B cell (primary cell): Measurements from ENCODE around the gene ZEB2. TPM values are rescaled to one million over a fixed set of nuclear protein-coding genes. Genes with fewer than 3 reads are reported as not detected.

ENCODE experiments used
- ATAC-seq: fragments of 200-7000 bp; cut with Tn5 transposase; one replicate; pipeline ENCODE4 v1.10.0; 2021; ENCODE audit warnings: low read depth, mild to moderate bottlenecking, moderate number of reproducible peaks, moderate library complexity
- CTCF ChIA-PET: fragments of 350-600 bp; sonication (Branson Sonifier 250); formaldehyde crosslinking; loops from one replicate; lab custom pipeline; 2021; ENCODE audit warnings: antibody characterized with exemption, inconsistent platforms; lab: Charles Lee
- POLR2A ChIA-PET: fragments of 350-600 bp; sonication (Branson Sonifier 250); formaldehyde crosslinking; loops from one replicate; lab custom pipeline; 2021; ENCODE audit warnings: antibody characterized with exemption; lab: Charles Lee
- DNase-seq: peaks from one replicate; pipeline ENCODE4 v3.0.0; 2013
- H2AFZ ChIP-seq: 2 replicates; pipeline ENCODE4 v1.6.1; 2012; ENCODE audit warnings: mild to moderate bottlenecking, low read depth, low read length; ENCODE audit not compliant: insufficient read depth, poor library complexity, severe bottlenecking
- H3K27ac ChIP-seq, 2 donors: 1 replicate in 1 of 2; 2 replicates in 1 of 2; pipeline ENCODE4 v1.5.1; 2012 to 2013; ENCODE audit warnings: low read length in 2 of 2, mild to moderate bottlenecking in 2 of 2, moderate library complexity in 1 of 2
- H3K27me3 ChIP-seq, 4 experiments: fragments of 200-600 bp in 1 of 4; sonication (generic) in 1 of 4; replicated peaks in 1 of 4; 1 replicate in 2 of 4; 2 replicates in 2 of 4; pipeline versions ENCODE4 v1.6.1 to v1.7.0; 2013 to 2016; ENCODE audit warnings: low read length in 3 of 4, mild to moderate bottlenecking in 2 of 4, mixed read lengths in 1 of 4, moderate library complexity in 1 of 4; ENCODE audit not compliant: insufficient read depth in 4 of 4, control insufficient read depth in 3 of 4; ENCODE audit errors: control extremely low read depth in 1 of 4
- H3K36me3 ChIP-seq, 2 experiments: replicated peaks in 1 of 2; 1 replicate in 1 of 2; 2 replicates in 1 of 2; pipeline versions ENCODE4 v1.6.1 to v1.7.1; 2013; ENCODE audit warnings: low read length in 1 of 2; ENCODE audit not compliant: insufficient read depth in 2 of 2, control insufficient read depth in 1 of 2; ENCODE audit errors: control extremely low read depth in 1 of 2, extremely low read depth in 1 of 2
- H3K4me1 ChIP-seq, 2 donors: fragments of 200-600 bp in 1 of 2; sonication (generic) in 1 of 2; 1 replicate in 1 of 2; 2 replicates in 1 of 2; pipeline versions ENCODE4 v1.5.1 to v1.6.1; 2013 to 2017; ENCODE audit warnings: low read length in 2 of 2; ENCODE audit not compliant: control insufficient read depth in 2 of 2, insufficient read depth in 2 of 2
- H3K4me2 ChIP-seq: replicated peaks from 2 replicates; pipeline ENCODE3; 2012; ENCODE audit warnings: mild to moderate bottlenecking, low read depth, low read length; ENCODE audit not compliant: poor library complexity, severe bottlenecking
- H3K4me3 ChIP-seq, 5 experiments: fragments of 200-600 bp in 1 of 5; sonication (generic) in 1 of 5; 1 replicate in 3 of 5; 2 replicates in 2 of 5; pipeline versions ENCODE4 v1.5.1 to v1.7.0; 2011 to 2016; ENCODE audit warnings: low read length in 4 of 5, mild to moderate bottlenecking in 4 of 5, low read depth in 2 of 5, control low read depth in 1 of 5, moderate library complexity in 1 of 5; ENCODE audit not compliant: insufficient read depth in 1 of 5; ENCODE audit errors: control extremely low read depth in 1 of 5, extremely low read depth in 1 of 5
- H3K79me2 ChIP-seq: fragments of 200-600 bp; sonication (generic); one replicate; pipeline ENCODE4 v1.6.0; 2016; ENCODE audit warnings: low read length; ENCODE audit not compliant: control insufficient read depth, insufficient read depth
- H3K9ac ChIP-seq: fragments of 200-600 bp; sonication (generic); 2 replicates; pipeline ENCODE4 v1.6.1; 2017; ENCODE audit warnings: mild to moderate bottlenecking, low read length, moderate library complexity
- H3K9me3 ChIP-seq, 3 donors: one replicate each; pipeline versions ENCODE4 v1.6.1 to v1.7.1; 2013; ENCODE audit warnings: low read length in 2 of 3; ENCODE audit not compliant: control insufficient read depth in 2 of 3, insufficient read depth in 1 of 3; ENCODE audit errors: control extremely low read depth in 1 of 3
- H4K20me1 ChIP-seq: 2 replicates; pipeline ENCODE4 v1.6.0; 2012; ENCODE audit warnings: mild to moderate bottlenecking, low read length; ENCODE audit not compliant: insufficient read depth, control insufficient read depth, poor library complexity, severe bottlenecking
- H3K27ac Mint-ChIP-seq: one replicate; pipeline ENCODE4 v1.8.0; 2021; ENCODE audit warnings: mixed read lengths
- H3K27me3 Mint-ChIP-seq: one replicate; pipeline ENCODE4 v1.8.0; 2021; ENCODE audit warnings: mixed read lengths
- H3K4me1 Mint-ChIP-seq: one replicate; pipeline ENCODE4 v1.8.0; 2021; ENCODE audit warnings: mixed read lengths
- H3K4me3 Mint-ChIP-seq: one replicate; pipeline ENCODE4 v1.8.0; 2021; ENCODE audit warnings: mixed read lengths
- H3K9me3 Mint-ChIP-seq: one replicate; pipeline ENCODE4 v1.8.0; 2022; ENCODE audit warnings: mixed read lengths; ENCODE audit not compliant: insufficient read depth
- CTCF ChIP-seq: fragments of 200-600 bp; IDR thresholded peaks from one replicate; pipeline ENCODE4 v1.8.0; 2022; ENCODE audit warnings: antibody characterized with exemption, mild to moderate bottlenecking
- EZH2 ChIP-seq: IDR thresholded peaks from 2 replicates; pipeline ENCODE4 v1.6.1; 2012; ENCODE audit warnings: borderline replicate concordance, low read depth, mild to moderate bottlenecking, moderate library complexity, low read length; ENCODE audit not compliant: insufficient read depth, poor library complexity, severe bottlenecking
- WGBS: methylation state at CpG from one replicate; pipeline ENCODE4 v1.1.5; 2013; ENCODE audit warnings: missing lambda C conversion rate; ENCODE audit not compliant: insufficient coverage; 5-methylcytosine and 5-hydroxymethylcytosine counted together
- intact Hi-C: fragments of 100-400 bp; cut with micrococcal nuclease; formaldehyde crosslinking; loops from one replicate; pipeline ENCODE4 v1.10.0; 2022
- polyA plus RNA-seq: library from polyadenylated mRNA; depleted of rRNA; stranded (reverse); fragments of >200 nt; gene quantifications from 2 replicates; pipeline ENCODE4 v1.2.3, GENCODE V29; 2012
- total RNA-seq, 2 donors: library from RNA; stranded (reverse); fragments of 120-200 nt in 1 of 2; gene quantifications; 1 replicate in 1 of 2; 2 replicates in 1 of 2; pipeline versions ENCODE4 v1.2.3 to v1.2.4, GENCODE V29; 2013 to 2022

ZEB2 gene
- total and polyA plus RNA-seq, 2 donors (not counting 1 experiment from before 2014, with no cell fraction given), result 56.3 to 217 TPM

- CTCF ChIA-PET, result interaction anchor here (1.0 to 2.5 kb wide), 2 partner anchors 31 to 1245 kb away, joined by 4 to 9 read pairs; no protein-coding TSS in a partner anchor
These were observed 11.6 kb downstream of the ZEB2 start for GRCh38 chr2:144508172-144508851.

More at GRCh38 chr2:144508172-144508851, 11.6 kb downstream of the ZEB2 start:
- Histone ChIP-seq H4K20me1 (peaks cover 72% of the 10 kb centered on the region), H3K4me2 (peak overlapping the region; percentile 18), H3K79me2 (peaks cover 100% of the 10 kb centered on the region), H3K9ac (no peak overlapping the region), H2AFZ (no peak overlapping the region), H3K36me3 (peaks cover 0 to 23% of the 10 kb centered on the region in 2 experiments), H3K27me3 (no peaks in the 10 kb centered on the region), H3K4me3 (no peak overlapping the region), H3K4me1 (peaks cover 71 to 73% of the 10 kb centered on the region in 2 donors), H3K27ac (peak overlapping the region; percentile 20 to 52), H3K9me3 (no peaks in the 10 kb centered on the region)
- Mint-ChIP-seq H3K27ac (peak overlapping the region; percentile 47), H3K9me3 (no peaks in the 10 kb centered on the region), H3K4me3 (peak overlapping the region; percentile 60), H3K4me1 (peaks cover 89% of the 10 kb centered on the region), H3K27me3 (no peaks in the 10 kb centered on the region)
- ATAC-seq (peak; percentile 32), DNase-seq (peak; percentile 44)
- 23% methylated on average over 9 of the region's 15 CpGs for WGBS
- POLR2A ChIA-PET, result interaction anchor here (0.7 kb wide), 1 partner anchor 37 kb away, joined by 3 read pairs; no protein-coding TSS in a partner anchor
- no peak for TF ChIP-seq CTCF
- no peak for TF ChIP-seq EZH2
- intact Hi-C loops, result loop anchor here (5.0 kb wide), 2 partner anchors 41 to 181 kb away; no protein-coding TSS in a partner anchor
